RPMI7951 (cell line): ENCODE measurements around the gene MRGPRD. TPM values are rescaled to one million over a fixed set of nuclear protein-coding genes. Genes with fewer than 3 reads are reported as not detected.
"Not testable (repeated sequence)": the region's sequence is repeated elsewhere in the genome, so short reads cannot be mapped to it uniquely, and the experiment has no call there.

ENCODE experiments used
- DNase-seq: peaks from one replicate; pipeline ENCODE4 v3.0.0-alpha.2; 2012; ENCODE audit warnings: low read depth
- total RNA-seq: library from RNA; depleted of rRNA; stranded (reverse); fragments of >200 nt; shearing (Covaris generic); gene quantifications from 2 replicates; pipeline ENCODE4 v1.2.3, GENCODE V29; 2014

Gene MRGPRD
- total RNA-seq, 1 experiment from 2014 or later, result not detected

DNA sequence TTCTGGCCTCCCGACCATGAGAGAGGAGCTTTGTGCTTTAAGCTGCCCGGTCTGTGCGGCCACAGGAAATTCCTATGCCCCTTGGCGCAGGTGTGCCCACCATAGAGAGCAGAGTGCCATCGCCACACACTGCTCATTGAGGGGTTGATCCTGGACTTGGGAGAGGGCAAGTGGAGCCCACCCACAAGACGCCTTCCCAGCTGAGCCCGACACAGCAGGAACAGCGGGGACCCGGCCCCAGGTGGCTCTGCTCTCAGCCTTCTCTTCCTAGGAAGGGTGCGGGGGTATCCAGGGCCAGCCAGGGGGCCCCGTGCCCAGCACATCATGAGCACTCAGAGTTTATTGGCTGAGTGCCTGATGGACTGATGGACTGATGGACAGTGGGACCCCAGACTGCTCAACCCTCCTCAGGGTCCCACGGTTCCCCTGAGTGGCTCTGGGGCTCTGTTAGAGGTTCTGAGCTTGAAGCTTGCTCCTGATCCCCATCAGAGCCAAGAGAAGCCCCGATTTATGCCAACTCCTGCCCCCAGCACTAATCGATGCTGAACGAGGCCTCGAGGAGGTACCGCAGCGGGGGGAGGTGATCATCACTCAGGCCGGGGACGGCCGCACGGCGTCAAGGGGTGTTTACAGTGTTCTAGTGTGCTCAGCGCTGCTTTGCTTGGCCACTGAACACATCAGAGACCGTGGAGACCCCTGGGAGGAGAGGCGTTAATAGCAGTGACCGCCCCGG is 13.5 kb upstream of the MRGPRD start:
- no peak for DNase-seq

- no peak for DNase-seq
These were observed 12.8 kb upstream of the MRGPRD start for GRCh38 chr11:68993546-68993945.

- no peak for DNase-seq
These were observed 12.0 kb upstream of the MRGPRD start for GRCh38 chr11:68992743-68993255.

DNA sequence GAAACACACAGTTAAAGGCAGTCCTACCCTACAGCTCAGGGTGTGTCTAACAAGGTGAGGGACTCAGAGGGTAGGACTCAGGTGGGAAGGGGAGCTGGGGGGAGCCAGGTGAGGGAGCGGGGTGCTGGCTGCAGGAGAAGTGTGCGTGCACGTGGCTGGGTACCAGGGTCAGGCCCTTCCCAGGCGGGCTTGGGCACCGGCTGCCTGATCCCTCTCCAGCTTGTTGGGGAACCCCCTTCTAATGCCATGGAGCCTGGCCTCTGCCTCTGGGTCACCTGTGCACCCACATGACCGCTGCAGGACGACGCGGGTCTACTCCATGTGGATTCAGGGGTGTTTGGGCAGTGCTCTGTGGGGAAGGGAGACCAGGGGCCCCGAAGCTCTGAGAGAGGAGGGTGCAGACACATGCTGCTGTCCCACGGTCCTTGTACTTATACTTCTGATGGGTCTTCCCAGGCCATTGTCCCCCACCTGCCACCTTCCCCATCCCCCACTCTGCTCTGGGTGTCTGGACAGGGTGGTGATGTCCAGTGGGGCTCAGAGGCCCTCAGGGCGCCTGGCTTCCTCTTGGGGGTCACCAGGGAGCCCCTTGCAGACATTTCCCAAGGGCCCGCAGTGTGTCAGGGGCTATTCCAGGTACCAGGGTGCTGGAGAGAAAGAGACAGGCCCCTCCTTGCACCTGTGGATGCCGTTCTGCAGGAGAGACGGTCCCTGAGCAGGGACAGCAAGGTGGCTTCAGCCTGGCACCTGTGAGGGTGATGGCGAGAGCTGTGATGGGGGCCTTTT is 10.4 kb upstream of the MRGPRD start:
- DNase-seq, result no peak

GRCh38 chr11:68989936-68990606 is 9.3 kb upstream of the MRGPRD start:
- DNase-seq, result no peak

GRCh38 chr11:68988491-68988890 is 7.7 kb upstream of the MRGPRD start:
- no peak for DNase-seq

DNA sequence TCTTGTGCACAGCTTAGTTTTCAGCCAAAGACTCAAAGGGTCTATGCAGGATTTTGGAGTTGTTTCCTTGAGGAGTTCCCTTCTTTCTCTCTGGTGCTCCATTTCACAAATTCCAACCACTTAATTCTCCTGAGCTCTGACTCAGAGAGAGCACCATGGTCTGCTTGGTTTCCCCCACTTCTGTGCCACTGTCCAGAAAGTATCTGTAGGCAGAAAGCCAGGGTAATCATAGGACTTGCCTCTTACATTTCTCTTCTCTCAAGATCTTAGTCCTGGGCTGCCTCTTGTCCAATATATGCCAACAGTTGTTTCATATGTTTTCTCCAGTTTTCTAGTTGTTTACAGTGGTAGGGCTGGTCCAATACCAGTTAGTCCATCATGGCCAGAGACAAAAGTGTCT is 6.4 kb upstream of the MRGPRD start:
- no peak for DNase-seq

DNA sequence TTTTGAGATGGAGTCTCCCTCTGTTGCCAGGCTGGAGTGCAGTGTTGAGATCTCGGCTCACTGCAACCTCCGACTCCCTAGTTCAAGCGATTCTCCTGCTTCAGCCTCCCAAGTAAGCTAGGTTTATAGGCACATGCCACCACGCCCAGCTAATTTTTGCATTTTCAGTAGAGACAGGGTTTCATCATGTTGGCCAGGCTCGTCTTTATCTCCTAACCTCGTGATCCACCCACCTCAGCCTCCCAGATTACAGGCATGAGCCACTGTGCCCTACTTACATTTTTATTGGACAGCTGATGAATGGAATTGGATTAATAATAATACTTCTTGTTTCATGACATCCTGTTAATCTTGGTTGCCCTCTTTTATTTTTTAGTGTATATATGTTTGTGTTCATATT is 3.0 kb upstream of the MRGPRD start:
- DNase-seq, result no peak

GRCh38 chr11:68982134-68982533 is 1.3 kb upstream of the MRGPRD start:
- no peak for DNase-seq

DNA sequence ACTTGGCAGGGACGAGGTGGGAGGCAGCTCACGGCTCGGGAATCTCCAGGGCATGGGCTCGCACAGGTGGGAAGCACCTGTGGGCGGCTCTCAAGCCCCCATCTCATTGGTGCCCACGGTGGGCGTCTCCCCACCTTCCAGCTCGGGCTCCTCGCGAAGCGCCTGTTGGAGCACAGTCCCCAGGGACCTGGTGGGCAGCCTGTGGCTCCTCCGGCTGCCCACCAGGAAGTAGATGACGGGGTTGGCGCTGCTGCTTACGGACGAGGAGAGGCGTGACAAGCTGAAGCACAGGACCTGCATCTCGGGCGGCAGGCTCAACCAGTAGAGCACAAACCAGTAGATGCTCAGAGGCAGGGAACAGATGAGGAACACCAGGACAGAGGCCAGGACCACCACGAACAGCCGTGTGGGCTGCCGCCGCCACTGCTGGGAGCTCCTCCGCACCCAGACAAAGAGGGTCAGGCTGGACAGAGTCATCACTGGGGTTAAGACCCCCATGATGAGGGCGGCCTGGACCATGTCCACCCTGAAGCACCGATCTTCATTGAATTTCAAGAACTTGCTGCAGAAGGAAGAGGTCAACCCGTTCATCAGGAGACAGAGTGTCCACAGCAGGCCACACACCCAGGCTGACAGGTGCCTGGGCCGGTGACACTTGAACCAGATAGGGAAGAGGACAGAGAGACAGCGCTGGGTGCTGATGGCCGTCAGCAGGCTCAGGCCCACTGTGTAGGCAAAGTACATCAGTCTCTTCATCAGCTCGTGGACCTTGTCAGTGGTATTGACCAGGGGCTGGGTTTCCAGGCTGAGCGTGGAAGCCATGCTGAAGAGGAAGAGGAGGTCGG is 633 bp downstream of the MRGPRD start:
- DNase-seq, result no peak

DNA sequence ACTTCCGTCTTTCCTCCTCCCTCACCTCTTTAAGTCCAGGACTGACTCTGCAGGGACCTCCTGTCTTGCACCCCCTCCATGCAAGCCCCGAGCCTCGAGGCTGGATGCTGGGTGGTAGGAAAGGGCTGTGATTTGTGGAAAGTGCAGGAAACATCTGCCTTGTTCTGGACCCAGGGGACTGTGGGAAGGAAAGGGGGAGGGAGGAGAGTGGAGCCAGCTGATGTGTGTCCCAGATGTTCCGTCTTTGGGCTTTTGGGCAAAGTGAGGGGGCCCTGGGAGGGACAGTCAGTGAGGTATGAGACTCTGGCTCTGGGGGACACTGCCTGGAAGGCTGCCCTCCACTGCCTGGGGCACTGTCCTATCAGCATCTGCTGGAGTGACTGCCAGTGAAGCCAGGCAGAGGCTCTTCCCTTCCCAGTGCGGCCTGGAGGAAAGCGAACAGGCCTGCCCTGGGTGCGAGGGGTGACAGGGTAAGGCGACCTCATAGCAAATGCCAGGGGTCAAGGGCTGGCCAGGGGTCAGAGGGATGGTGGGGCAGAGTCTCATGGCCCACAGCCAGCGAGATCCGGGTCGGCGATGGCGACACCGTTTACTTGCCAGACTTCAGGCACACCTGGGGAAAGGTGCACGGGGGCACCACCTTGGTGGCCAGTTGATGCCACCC is 1.7 kb downstream of the MRGPRD start:
- no peak for DNase-seq

GRCh38 chr11:68978626-68978930 is 2.2 kb downstream of the MRGPRD start:
- no peak for DNase-seq

GRCh38 chr11:68977781-68978625 is 2.8 kb downstream of the MRGPRD start:
- no peak for DNase-seq

- DNase-seq, result peak; percentile 13
These were observed 4.2 kb downstream of the MRGPRD start for GRCh38 chr11:68976563-68976962.

- DNase-seq, result no peak
These were observed 4.7 kb downstream of the MRGPRD start for GRCh38 chr11:68976095-68976494.

DNA sequence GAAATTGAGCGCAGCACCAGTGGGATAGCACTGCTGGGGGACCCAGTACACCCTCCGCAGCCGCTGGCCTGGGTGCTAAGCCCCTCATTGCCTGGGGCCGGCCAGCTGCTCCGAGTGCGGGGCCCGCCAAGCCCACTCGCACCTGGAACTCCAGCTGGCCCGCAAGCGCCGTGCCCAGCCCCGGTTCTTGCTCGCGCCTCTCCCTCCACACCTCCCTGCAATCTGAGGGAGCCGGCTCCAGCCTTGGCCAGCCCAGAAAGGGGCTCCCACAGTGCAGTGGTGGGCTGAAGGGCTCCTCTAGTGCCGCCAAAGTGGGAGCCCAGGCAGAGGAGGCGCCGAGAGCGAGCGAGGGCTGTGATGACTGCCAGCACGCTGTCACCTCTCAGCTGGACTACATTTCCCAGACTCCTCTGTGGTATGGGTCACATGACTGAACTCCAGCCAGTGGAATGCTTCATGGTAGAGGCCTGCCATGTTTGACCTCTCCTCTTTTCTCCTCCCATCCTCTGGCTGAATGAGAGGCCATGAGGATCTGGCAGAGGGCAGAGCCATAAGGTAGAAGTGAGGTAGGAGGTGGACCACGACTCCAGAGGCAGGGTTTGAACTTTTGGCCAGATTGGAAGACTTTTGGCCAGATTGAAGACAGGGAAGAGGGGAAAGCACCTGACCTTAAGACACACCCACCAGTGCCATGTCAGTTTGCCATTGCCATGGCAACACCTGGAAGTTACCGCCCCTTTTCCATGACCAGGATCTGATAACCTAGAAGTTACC is 6.2 kb downstream of the MRGPRD start:
- DNase-seq, result peak; percentile 42

GRCh38 chr11:68973706-68974105 is 7.1 kb downstream of the MRGPRD start:
- DNase-seq, result not testable (repeated sequence)

- no peak for DNase-seq
These were observed 7.6 kb downstream of the MRGPRD start for GRCh38 chr11:68973219-68973618.

DNA sequence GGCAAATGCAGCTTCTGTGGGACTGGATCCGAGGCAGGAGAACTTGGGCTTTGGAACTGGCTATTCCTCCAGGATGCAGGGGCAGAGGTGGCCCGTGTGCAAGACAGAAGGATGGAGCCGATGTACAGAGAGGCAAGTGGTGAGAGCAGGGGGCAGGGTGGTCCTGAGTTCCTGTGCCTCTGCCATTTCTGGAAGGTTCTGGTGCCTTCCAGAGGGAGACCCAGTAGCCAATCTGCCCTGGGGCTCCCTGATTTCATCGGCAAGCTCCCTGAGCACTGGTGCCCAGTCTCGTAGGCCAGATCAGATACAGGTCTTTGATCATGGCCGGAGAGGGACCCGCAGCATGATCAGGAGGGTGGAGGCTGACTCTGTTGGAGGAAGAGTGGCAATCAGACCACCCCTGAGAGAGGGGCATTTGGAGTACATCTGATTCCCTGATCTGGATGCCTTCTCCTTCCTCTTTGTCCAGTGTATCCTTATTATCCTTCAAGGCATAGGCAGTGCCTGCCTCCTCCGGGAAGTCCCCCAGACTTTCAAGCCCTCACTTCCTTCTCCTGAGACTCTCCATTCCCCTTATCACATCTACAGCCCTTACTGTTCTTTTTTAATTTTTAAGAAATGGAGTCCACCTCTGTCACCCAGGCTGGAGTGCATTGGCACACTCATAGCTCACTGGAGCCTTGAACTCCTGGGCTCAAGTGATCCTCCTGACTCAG is 9.7 kb downstream of the MRGPRD start:
- DNase-seq, result no peak
